Raji (cell line): Measurements from ENCODE around the gene GFPT1.
A peak's percentile ranks its signal among the peaks of the same experiment; 100 is the strongest.

ENCODE experiments used
- POLR2A ChIP-seq: IDR thresholded peaks from 2 replicates; pipeline ENCODE4 v1.6.1; 2011; ENCODE audit warnings: low read depth, low read length, control low read depth; ENCODE audit not compliant: insufficient read depth

GFPT1 gene

DNA sequence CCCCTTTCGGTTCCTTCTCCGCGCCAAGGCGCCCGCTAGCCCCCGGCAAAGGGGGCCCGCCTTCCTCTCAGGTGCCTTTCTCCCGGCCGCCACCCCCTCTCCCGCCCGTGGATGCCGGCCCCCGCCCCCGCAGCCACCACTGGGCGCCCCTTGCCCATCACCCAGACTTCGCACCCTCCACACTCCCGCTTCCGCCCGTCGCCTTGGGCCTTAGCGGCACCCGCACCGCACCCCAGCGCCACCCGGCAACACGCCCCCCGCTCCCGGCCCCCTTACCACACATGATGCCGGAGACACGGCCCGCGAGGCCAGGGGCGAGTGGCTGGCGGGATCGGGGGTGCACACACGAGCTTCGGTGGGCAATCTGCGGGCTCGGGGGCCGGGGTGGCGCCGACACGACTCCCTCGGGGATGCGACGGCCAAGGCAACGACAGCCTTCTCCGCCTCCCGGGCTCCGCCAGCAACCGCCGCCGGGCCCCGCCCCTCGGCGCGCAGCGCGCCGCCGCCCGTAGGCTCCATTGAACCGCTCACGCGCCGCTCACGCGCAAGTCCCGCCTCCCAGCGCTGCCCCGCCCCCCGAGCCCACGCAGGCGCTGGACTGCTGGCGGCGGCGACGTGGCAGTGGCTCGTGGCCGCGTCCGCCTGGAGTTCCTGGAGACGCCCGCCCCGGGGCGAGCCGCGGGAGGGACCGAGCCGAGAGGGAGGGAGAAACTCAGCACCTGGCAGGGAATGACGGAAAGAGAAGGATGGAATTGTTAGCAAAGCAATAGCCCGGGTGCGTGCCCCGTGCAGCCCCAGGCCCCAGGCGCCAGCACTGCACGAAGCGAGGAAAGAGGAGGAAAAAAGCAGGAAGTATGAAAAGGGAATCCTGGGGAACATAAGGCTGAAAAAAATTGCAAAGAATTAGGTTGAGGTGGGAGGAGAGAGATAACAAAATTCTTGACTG is at the start of gene GFPT1:
Gene GFPT1, minus strand, starts transcription at position 439 of the 946 bp plus-strand sequence. Its CDS starts 156 bp downstream, at position 283.
- peak; percentile 83 for TF ChIP-seq POLR2A

- no peak for TF ChIP-seq POLR2A
These were observed 49.5 kb upstream of the GFPT1 start for GRCh38 chr2:69436596-69436937.

DNA sequence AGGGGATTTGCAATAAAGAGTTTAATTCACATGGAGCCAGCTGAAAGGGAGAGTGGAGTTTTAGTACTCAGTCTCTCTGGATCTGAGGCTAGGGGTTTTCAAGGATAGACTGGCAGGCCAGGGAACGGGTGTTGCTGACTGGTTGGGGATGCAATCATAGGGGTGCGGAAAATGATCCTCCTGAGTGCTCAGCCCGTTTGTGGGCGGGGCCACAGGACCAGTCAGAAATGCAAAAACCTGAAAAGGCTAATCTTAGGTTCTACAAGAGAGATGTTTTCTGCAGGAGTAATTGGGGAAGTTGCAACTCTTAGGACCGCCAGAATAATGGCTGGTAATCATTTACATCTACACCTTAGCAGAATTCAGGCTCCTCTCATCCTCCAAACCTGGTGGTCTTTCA is 47.7 kb upstream of the GFPT1 start:
- no peak for TF ChIP-seq POLR2A

- TF ChIP-seq POLR2A: no peak
These were observed 42.6 kb upstream of the GFPT1 start for GRCh38 chr2:69429491-69430183.

GRCh38 chr2:69428981-69429380 is 42.0 kb upstream of the GFPT1 start:
- no peak for TF ChIP-seq POLR2A

DNA sequence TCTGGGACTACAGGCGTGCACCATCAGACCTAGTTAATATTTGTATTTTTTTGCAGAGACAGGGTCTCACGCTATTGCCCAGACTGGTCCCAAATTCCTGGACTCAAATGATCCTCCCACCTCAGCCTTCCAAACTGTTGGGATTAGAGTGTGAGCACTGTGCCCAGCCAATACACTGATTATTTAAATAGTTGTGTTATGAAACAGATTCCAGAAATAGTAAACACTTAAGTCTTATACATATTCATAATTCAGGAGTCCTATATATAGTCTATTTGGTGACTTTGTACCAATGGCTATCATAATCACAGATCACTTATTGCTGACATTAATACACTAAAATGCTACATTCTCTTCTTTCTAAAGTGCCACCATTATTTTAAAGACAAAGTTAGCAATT is 37.4 kb upstream of the GFPT1 start:
- no peak for TF ChIP-seq POLR2A

DNA sequence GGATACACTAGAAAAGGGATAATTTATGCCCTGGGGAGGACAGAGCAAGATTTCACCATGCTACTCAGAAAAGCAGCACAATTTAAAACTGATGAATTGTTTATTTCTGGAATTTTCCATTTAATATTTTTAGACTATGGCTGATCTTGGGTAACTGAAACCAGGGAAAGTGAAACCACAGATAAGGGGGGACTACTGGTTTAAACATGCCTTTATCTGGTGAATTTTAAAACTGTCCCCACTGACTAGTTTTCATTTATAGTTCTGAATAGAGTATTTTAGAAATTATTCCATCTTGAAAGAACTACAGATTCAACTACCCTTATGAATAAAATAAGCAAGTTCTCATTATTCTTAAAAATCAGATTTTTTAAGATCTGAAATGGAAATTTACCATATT is 35.2 kb upstream of the GFPT1 start:
- no peak for TF ChIP-seq POLR2A

DNA sequence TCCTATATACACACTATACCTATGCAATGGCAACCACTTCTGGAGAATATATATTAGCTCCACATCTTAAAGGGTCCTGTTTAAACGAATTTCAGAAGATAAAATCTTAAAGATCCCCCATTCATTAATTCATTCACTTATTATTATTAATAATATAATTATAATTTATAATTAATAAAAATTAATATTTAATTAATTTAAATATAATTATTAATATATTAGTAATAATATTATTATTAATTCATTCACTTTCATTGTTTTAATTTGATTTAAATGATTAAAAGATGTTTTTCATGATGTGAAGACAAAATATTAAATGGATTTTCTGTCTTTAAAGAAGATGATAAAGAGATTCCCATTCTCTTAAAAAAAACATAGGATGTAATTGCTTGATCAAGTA is 29.1 kb upstream of the GFPT1 start:
- TF ChIP-seq POLR2A: no peak

- TF ChIP-seq POLR2A: no peak
These were observed 24.1 kb upstream of the GFPT1 start for GRCh38 chr2:69411120-69411519.

DNA sequence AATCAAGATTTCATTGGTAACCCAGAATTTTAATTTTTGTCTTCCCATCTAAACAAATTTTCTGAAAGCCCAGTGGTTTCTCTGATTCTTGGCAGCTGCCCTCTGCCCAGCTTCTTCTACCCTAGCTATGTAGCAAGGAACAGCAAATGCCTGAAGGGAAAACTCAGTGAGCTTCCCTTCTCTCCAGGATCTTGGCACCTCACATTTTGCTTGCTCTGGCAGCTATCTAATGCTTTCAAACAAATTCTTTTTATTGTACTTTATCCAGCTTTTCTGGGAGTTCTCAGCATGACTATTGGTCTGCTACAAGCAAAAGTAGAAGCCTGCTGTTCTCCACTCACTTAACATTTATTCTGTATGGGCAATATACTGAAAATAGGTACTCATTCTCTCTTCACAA is 18.3 kb upstream of the GFPT1 start:
- no peak for TF ChIP-seq POLR2A

- TF ChIP-seq POLR2A: no peak
These were observed 13.1 kb upstream of the GFPT1 start for GRCh38 chr2:69400121-69400520.

GRCh38 chr2:69397234-69397633 is 10.2 kb upstream of the GFPT1 start:
- no peak for TF ChIP-seq POLR2A

DNA sequence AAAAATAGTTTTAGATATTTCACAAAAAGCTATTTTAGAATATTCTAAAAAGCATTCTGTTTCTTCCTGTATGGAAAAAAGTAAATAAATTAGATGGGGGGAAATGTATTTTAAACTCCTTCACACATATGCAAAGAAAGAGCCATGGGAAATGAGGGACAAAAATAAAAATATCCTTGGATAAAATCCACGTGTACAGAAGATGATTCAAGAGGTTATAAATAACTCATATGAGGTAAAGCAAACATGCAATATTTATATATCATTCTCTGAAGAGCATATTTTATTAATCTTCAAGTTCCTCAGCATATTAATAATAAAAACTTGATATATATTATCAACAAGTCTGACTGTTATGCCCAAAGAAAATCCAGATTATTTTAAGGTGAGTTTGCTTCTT is 8.8 kb upstream of the GFPT1 start:
- no peak for TF ChIP-seq POLR2A

- no peak for TF ChIP-seq POLR2A
These were observed 6.9 kb upstream of the GFPT1 start for GRCh38 chr2:69393963-69394362.

GRCh38 chr2:69390471-69390870 is 3.4 kb upstream of the GFPT1 start:
- no peak for TF ChIP-seq POLR2A

DNA sequence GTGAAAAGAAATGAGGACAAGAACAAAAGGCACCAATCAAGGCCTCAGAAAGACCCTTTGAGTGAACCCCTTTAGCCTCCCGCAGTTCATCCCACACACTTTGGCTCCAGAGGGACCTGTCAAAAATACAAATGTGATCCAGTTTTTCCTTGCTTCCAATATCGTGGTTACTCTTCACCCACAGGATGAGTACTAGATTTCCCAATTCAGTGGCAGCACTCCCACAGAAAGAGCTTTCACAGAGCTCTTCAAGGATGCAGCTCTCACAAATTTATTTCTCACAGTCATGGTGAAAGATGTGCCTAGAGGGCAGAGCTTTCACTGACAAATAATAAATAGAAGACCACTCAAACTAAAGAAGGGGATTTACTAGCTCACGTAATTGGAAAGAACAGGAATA is 3.0 kb upstream of the GFPT1 start:
- TF ChIP-seq POLR2A: no peak

- no peak for TF ChIP-seq POLR2A
These were observed 2.2 kb upstream of the GFPT1 start for GRCh38 chr2:69389271-69389670.
